ENCODE data around the gene OR4S1. TPM values are rescaled to one million over a fixed set of nuclear protein-coding genes. Genes with fewer than 3 reads are reported as not detected.

Gene OR4S1
- total and polyA plus RNA-seq, 2 of the 13 experiments (the other 11 are each of a cell fraction or from before 2014, with no cell fraction given): not detected

GRCh38 chr11:48354013-48354412 lies 48.0 kb downstream of the OR4S1 start:
- in situ Hi-C loops (cut with HindIII; ENCODE audit: extremely low pct_ligation_motif_present, low pct_unique_long_range_greater_than_20kb): loop anchor here (25.0 kb wide), 1 partner anchor 92 kb away; the partner anchor contains the start of gene OR4X1
- no peak for ATAC-seq
- POLR2A ChIA-PET: no interaction called here

GRCh38 chr11:48354677-48355076 lies 48.7 kb downstream of the OR4S1 start:
- TF ChIP-seq CERS6 (CRISPR knock-in tag; IDR thresholded peaks at IDR 0.05): no peak
- TF ChIP-seq ELF4 (CRISPR knock-in tag; IDR thresholded peaks at IDR 0.05; ENCODE audit: borderline replicate concordance): no peak
- TF ChIP-seq ZNF34 (CRISPR knock-in tag; IDR thresholded peaks at IDR 0.05; ENCODE audit: borderline replicate concordance): no peak
- no peak for TF ChIP-seq MTA3 (CRISPR knock-in tag; IDR thresholded peaks at IDR 0.05)
- no peak for TF ChIP-seq AKAP8 (CRISPR knock-in tag; IDR thresholded peaks at IDR 0.05)
- no peak overlapping the region for H3K4me2 ChIP-seq (ENCODE audit: low read depth, low read length)
- H3K27me3 ChIP-seq (ENCODE audit: control insufficient read depth in 1 of 2, insufficient read depth in 2 of 2, low read length in 2 of 2): no peaks in the 10 kb centered on the region
- no peaks in the 10 kb centered on the region for H3K36me3 ChIP-seq (replicated peaks in 1 of 2; ENCODE audit: control insufficient read depth in 1 of 2, insufficient read depth in 2 of 2, low read length in 2 of 2)
- BruUV-seq (replicated peaks): no TSS peak
- H3K9ac ChIP-seq (ENCODE audit: insufficient read depth, low read depth, low read length): no peak overlapping the region
- intact Hi-C loops (cut with micrococcal nuclease; ENCODE audit: unreplicated experiment): no loop called here
- ATAC-seq: no peak
- H3K9me3 ChIP-seq (ENCODE audit: low read length): peaks cover 33% of the 10 kb centered on the region; the same call in 1 of the 2 replicates
- H2AFZ ChIP-seq (ENCODE audit: low read length): no peak overlapping the region
- H4K20me1 ChIP-seq (ENCODE audit: insufficient read depth, low read length): no peaks in the 10 kb centered on the region
- no peaks in the 10 kb centered on the region for H3K4me1 ChIP-seq (ENCODE audit: insufficient read depth, low read length)
- H3K4me3 ChIP-seq (replicated peaks in 1 of 3; ENCODE audit: insufficient read depth in 1 of 3, low read depth in 2 of 3, low read length in 3 of 3): no peak overlapping the region
- H3K79me2 ChIP-seq (ENCODE audit: insufficient read depth, low read length): no peaks in the 10 kb centered on the region
- CTCF ChIA-PET (ENCODE audit: low intra/inter-chr PET ratio, low total read pairs): no interaction called here
- WGBS (ENCODE audit: low lambda C conversion rate): 54% methylated on average over 1 of the region's 1 CpG
- no peak for DNase-seq (ENCODE audit: low spot score)
- in situ Hi-C loops (cut with HindIII; ENCODE audit: extremely low pct_ligation_motif_present, low pct_unique_long_range_greater_than_20kb): loop anchor here (25.0 kb wide), 1 partner anchor 92 kb away; the partner anchor contains the start of gene OR4X1
- no peak overlapping the region for H3K27ac ChIP-seq (ENCODE audit: extremely low read length, insufficient read depth, low read length)
- POLR2A ChIA-PET: no interaction called here
- no peak for FAIRE-seq

More at GRCh38 chr11:48354013-48354412, 48.0 kb downstream of the OR4S1 start:
- intact Hi-C loops (cut with micrococcal nuclease; ENCODE audit: unreplicated experiment): no loop called here
- FAIRE-seq: no peak
- Histone ChIP-seq H3K4me1 (ENCODE audit: insufficient read depth, low read length) (no peaks in the 10 kb centered on the region), H3K27ac (ENCODE audit: extremely low read length, insufficient read depth, low read length) (no peak overlapping the region), H3K36me3 (replicated peaks in 1 of 2; ENCODE audit: control insufficient read depth in 1 of 2, insufficient read depth in 2 of 2, low read length in 2 of 2) (no peaks in the 10 kb centered on the region), H3K79me2 (ENCODE audit: insufficient read depth, low read length) (no peaks in the 10 kb centered on the region), H3K27me3 (ENCODE audit: control insufficient read depth in 1 of 2, insufficient read depth in 2 of 2, low read length in 2 of 2) (no peaks in the 10 kb centered on the region), H3K9me3 (ENCODE audit: low read length) (peaks cover 33% of the 10 kb centered on the region; the same call in 1 of the 2 replicates), H3K4me2 (ENCODE audit: low read depth, low read length) (no peak overlapping the region), H3K4me3 (replicated peaks in 1 of 3; ENCODE audit: insufficient read depth in 1 of 3, low read depth in 2 of 3, low read length in 3 of 3) (no peak overlapping the region), H4K20me1 (ENCODE audit: insufficient read depth, low read length) (no peaks in the 10 kb centered on the region), H2AFZ (ENCODE audit: low read length) (no peak overlapping the region), H3K9ac (ENCODE audit: insufficient read depth, low read depth, low read length) (no peak overlapping the region)
- CTCF ChIA-PET (ENCODE audit: low intra/inter-chr PET ratio, low total read pairs): no interaction called here
- WGBS (ENCODE audit: low lambda C conversion rate): 19% methylated on average over 4 of the region's 4 CpGs
- no peak for DNase-seq (ENCODE audit: low spot score)
- BruUV-seq (replicated peaks): no TSS peak
- TF ChIP-seq HDAC6 (IDR thresholded peaks at IDR 0.05; ENCODE audit: low read depth, low read length) (no peak), ZNF790 (CRISPR knock-in tag; IDR thresholded peaks at IDR 0.05; ENCODE audit: borderline replicate concordance) (no peak), NR1H2 (CRISPR knock-in tag; IDR thresholded peaks at IDR 0.05; ENCODE audit: borderline replicate concordance, low read depth) (no peak), GATAD2A (CRISPR knock-in tag; IDR thresholded peaks at IDR 0.05) (no peak)

Other genes starting within 250 kb of the OR4S1 start
- not detected in 2 replicates for gene OR4B1, start 89.4 kb upstream of the OR4S1 start, total RNA-seq (2016; rRNA removed; fragmentation: Illumina TruSeq; extraction: Trizol)
- not detected in 2 replicates for gene OR4B1, start 89.4 kb upstream of the OR4S1 start, polyA plus RNA-seq (2011; rRNA removed)
- not detected in 2 replicates for gene OR4X2, start 61.1 kb upstream of the OR4S1 start, total RNA-seq (2016; rRNA removed; fragmentation: Illumina TruSeq; extraction: Trizol)
- gene OR4X2, start 61.1 kb upstream of the OR4S1 start, polyA plus RNA-seq (2011; rRNA removed): not detected in 2 replicates
- gene OR4X1, start 42.4 kb upstream of the OR4S1 start, total RNA-seq (2016; rRNA removed; fragmentation: Illumina TruSeq; extraction: Trizol): not detected in 2 replicates
- not detected in 2 replicates for gene OR4X1, start 42.4 kb upstream of the OR4S1 start, polyA plus RNA-seq (2011; rRNA removed)
- not detected in 2 replicates for gene OR4C3, start 18.7 kb downstream of the OR4S1 start, total RNA-seq (2016; rRNA removed; fragmentation: Illumina TruSeq; extraction: Trizol)
- not detected in 2 replicates for gene OR4C3, start 18.7 kb downstream of the OR4S1 start, polyA plus RNA-seq (2011; rRNA removed)
- not detected in 2 replicates for gene OR4C5, start 60.2 kb downstream of the OR4S1 start, total RNA-seq (2016; rRNA removed; fragmentation: Illumina TruSeq; extraction: Trizol)
- gene OR4C5, start 60.2 kb downstream of the OR4S1 start, polyA plus RNA-seq (2011; rRNA removed): not detected in 2 replicates
- not detected in 2 replicates for gene OR4A47, start 182.6 kb downstream of the OR4S1 start, total RNA-seq (2016; rRNA removed; fragmentation: Illumina TruSeq; extraction: Trizol)
- not detected in 2 replicates for gene OR4A47, start 182.6 kb downstream of the OR4S1 start, polyA plus RNA-seq (2011; rRNA removed)